ENCODE measurements around the gene EXOC6.

GRCh38 chr10:92813979-92814378 is 34.3 kb upstream of the EXOC6 start:
- TF ChIP-seq CTCF (IDR thresholded peaks at IDR 0.05) (no peak), POLR2AphosphoS5 (IDR thresholded peaks at IDR 0.05) (no peak), POLR2A (IDR thresholded peaks at IDR 0.05; ENCODE audit: low read depth) (no peak)
